Measurements from ENCODE around the gene FNDC3A.
"Not testable (repeated sequence)": the region's sequence is repeated elsewhere in the genome, so short reads cannot be mapped to it uniquely, and the experiment has no call there.

The FNDC3A gene

DNA sequence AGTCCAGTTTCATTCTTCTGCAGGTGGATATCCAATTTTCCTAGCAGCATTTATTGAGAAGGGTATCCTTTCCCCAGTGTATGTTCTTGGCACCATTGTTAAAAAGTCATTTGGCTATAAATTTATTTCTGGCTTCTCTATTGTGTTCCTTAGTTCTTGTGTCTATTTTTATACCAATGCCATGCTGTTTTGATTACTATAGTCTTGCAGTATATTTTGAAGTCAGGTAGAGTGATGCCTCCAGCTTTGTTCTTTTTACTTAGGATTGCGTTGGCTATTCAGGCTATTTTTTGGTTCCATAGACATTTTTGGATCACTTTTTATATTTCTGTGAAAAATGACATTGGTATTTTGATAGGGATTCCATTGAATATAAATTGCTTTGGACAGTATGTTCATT is 172.7 kb downstream of the FNDC3A start:
- DNase-seq = no peak

GRCh38 chr13:49157955-49158584 is 182.4 kb downstream of the FNDC3A start:
- not testable (repeated sequence) for DNase-seq

GRCh38 chr13:49163162-49163561 is 187.4 kb downstream of the FNDC3A start:
- not testable (repeated sequence) for DNase-seq

DNA sequence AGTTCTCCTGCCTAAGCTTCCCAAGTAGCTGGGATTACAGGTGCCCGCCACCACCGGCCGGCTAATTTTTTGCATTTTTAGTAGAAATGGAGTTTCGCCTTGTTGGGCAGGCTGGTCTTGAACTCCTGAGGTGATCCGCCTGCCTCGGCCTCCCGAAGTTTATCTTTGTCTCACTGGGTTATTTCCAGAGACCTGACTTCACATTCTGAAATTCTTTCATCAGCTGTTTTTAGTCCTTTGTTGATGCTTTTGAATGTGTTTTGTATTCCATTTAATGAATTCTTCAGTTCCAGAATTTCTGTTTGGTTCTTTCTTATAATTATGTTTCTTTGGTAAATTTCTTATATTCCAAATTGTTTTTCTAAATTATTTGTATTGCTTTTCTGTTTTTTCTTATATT is 189.0 kb downstream of the FNDC3A start:
- no peak for DNase-seq

DNA sequence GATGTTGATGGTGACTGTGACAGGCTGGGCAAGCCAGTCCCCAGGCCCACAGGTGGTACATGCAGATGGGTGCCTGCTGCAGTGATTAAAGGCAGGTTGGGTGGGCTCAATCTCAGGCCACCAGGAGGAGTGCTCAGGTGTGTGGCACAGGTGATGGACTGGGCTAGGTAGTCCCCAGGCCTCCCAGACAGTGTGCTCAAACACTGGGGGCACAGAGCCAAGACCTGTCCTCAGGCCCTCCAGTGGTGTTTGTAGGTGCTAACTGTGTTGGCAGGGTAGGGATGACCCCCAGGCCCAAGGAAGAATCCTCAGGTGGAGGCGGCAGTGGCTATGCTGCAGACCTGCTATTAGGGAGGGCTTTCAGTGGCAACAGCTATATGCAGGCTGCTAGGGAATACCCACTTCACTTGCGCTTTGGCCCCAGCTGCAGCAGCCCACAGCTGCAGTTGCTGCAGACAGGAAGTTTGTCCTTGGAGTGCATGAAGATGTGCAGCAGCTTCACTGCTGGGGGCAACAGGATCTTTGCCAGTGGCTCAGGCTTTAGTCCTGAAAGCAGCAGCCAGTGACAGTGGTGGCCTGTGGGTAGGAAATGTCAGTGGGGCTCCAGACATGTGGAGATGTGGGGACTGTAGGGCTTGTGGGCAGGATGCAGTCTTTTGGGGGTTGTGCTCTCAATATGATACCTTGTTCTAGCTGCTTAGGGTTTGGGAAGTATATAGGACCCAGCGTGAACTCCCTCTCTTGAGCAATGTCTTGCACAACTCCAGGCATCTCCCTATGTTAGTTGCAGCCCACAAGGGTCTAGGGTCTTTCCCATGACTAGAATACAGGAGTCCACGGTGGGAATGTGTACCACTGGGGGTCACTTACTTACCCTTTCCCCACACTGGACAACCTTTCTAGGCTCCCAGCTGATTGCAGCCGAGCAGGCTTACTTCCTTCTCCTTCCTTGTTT is 190.4 kb downstream of the FNDC3A start:
- DNase-seq = no peak

GRCh38 chr13:49171359-49171758 is 195.6 kb downstream of the FNDC3A start:
- no peak for DNase-seq

DNA sequence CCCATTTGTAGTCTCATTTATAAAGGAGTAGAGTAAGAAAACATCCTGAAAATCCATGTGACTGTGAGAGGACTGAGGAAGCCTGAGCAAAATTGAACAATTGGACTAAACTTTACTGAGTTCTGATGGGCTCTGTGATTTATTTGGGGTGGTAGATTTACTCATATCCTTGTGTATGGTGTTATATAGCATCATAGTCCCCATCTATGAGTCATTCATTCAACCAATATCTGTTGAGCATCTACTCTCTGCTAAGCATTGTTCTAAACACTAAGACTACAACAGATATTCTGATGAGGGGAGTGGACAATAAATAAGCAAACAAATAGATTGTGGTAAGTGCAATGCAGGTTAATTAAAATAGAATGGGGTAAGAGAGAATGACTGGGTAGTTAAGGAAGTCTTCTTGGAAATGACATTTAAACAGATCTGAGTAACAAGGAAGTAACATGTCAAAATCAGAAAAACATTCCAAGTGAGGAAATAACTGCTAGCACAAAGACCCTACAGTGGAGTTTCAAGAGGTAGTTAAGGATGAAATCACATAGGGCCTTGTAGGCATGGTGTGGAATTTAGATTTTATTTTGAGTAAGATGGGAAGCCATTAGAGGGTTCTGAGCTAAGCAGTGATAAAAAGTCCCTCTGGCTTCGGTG is 208.1 kb downstream of the FNDC3A start:
- DNase-seq = peak; percentile 56

GRCh38 chr13:49184621-49185020 is 208.9 kb downstream of the FNDC3A start:
- DNase-seq = no peak

DNA sequence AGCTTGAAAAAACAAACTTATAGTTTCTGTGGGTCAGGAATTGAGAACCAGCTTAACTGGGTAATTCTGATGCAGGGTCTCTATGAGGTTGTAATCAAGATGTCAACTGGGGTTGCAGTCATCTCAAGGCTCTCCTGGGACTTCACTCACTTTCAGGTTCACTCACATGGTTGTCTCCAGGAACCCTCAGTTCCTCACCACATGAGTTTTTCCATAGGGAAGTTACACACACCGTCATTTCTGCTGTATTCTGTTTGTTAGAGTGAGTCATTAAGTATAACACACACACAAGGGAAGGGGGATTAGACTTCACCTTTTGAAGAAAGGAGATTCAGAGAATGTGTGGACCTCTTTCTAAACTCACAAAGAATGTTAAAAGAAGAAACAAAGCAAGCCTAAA is 209.6 kb downstream of the FNDC3A start:
- peak; percentile 61 for DNase-seq

DNA sequence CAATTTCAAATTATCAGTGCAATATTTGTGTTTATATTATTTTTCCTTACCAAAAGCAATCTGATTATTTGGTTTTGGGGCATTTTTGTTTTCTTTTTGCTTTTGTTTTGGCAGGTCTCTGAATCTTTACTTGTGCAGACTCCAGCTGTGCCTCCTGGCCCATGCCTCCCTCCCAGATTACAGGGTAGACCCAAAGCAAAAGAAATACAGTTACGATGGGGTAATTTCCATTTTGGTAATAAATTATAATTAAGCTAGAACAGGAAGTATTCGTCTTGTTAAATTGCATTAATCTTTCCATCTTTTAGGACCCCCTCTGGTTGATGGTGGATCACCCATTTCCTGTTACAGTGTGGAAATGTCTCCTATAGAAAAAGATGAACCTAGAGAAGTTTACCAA is 215.2 kb downstream of the FNDC3A start:
- DNase-seq = no peak

GRCh38 chr13:49206641-49207040 is 230.9 kb downstream of the FNDC3A start:
- no peak for DNase-seq

DNA sequence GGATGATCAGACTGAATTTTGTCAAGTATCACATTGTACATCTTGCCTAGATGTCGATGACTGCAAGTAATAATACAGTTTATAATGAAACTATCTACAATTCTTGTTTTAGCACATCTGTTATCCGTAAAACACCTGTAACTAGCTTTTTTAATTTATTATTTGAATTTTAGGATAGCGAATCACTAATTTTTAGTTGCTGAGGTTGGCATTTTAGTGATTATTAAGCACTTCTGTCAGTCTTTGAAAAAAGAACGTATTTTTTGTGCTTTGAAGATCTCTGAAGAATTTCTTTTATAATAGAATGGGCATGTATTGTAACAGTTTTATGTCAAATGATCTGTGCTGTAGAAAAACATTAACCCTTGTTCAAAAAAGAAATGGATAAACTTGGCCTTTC is 232.9 kb downstream of the FNDC3A start:
- no peak for DNase-seq

GRCh38 chr13:49210114-49210513 is 234.4 kb downstream of the FNDC3A start:
- no peak for DNase-seq

GRCh38 chr13:49210669-49211068 is 235.0 kb downstream of the FNDC3A start:
- no peak for DNase-seq

GRCh38 chr13:49213539-49213938 is 237.8 kb downstream of the FNDC3A start:
- no peak for DNase-seq

DNA sequence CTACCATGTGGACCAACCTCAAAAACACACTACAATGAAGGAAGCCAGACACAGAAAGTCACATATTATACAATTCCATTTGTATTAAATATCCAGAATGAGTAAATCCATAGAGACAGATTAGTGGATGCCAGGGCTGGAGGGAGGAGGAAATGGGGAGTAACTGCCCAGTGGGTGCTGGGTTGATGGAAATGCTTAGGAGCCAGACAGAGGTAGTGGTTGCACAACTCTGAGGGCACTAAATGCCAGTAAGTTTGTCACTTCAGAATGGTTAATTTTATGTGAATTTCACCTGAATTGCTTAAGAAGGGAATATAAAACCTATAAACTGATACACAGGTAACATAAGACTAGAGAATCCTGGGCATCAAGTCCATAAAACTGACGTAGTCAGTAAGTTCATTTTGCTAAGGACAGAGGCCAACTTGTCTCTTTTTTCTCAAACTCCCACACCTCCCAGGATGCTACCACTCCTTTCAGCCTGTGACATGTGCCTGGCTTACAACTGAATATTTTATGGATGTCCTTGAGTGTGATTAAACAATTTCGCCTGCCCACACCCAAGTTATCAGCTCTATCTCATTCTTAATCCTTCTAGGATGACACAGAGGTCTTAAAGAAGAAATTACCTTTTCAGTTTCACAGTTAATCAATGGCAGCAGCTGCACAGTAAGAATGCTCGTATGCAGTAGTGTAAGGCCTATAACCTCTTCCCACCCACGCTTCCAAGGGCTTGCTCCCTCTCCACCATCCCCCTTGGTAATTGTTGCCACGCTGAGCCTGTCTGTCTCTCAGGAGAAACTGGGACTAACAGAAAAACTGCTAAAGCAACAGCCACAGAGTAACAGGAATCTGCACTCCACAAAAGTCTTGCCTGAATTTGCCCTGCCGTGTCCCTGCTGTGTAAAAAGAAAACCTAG is 238.5 kb downstream of the FNDC3A start:
- DNase-seq = no peak

DNA sequence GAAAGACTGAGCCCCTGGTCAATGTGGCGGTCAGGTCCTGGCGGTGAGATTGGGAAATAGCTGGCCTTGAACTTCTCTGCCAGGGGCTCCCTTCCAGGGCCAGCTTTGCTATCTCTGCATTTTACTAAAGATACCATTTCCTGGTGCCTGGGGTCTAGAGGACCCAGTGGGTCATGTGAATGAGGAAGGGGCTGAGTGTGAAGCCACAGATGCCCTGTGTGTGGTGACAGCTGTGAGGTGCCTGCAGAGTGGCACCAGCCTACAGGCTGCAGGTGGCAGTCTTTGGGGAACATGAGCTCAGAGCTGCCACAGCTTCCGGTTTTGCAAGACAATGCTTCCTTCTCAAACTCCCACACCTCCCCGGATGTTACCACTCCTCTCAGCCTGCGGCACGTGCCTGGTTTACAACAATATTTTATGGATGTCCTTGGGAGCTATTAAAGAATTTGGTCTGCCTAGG is 239.2 kb downstream of the FNDC3A start:
- DNase-seq = peak; percentile 77

DNA sequence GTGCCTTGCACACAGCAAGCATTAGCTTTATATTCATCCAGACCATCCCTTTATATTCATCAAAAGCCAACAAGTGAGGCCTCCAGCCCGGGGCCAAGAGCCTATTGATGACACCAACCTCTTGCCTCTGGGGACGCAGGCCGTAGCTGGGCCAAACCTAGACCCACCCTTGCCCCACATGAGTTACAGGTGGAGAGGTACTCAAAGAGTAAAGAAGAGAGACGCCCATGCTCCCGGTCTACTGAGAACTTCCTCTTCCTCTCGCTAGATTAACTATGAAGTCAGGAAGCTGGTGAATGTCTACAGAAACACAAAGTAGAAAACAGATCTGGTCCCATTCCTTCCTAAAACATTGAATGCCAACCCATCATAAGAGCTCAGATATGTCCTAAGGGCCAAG is 240.6 kb downstream of the FNDC3A start:
- DNase-seq = no peak

DNA sequence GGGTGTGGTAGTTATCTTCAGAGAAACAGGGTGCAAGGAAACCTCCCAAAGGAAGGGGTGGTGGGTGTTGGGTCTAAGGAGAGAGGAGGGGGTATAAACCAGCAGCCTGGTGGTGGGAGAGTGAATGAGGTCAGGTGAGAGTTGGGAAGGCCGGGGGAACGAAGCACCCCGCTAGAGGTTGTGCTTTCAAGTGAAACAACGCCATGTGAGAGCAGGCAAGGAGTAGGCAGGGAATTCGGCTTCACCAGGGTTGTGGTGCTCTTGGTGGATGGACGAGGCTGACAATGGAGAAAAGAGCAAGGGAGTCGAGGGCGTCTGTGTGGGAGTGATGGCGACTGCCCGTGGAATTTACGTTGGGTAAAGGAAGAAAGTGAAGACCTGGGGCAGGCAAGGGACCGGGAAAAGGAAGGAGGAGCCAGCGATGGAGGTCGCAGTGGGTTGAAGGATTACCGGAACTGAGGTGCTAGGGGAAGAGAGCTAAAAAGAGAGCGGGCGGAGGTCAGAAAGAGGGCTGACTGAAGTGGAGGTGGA is 242.3 kb downstream of the FNDC3A start:
- no peak for DNase-seq

DNA sequence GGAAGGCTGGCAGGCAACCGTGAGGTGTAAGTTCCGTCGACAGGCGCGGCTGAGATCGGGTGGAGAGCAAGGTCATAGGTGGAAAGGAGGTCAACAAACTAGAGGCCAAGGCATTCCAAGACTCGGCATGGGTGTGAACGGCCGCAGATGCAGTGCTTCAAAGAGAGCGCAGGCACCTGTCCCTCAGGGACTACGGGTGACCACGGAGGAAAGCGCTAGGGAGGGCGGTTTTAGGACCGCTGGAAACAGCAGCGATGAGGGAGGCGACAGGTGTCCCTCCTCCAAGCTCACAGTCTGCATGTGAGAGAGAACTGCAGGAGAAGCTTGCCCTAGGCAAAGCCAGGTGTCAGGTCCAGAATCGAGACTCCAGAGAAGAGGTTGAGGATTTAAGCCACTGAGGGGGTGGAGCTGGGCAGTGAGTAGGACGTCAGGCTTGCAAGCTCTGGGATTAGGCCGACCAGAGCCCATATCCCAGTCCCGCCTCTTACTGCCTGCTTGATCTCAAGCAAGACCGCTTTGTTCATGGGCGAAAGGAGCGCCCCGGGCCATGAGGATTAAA is 242.9 kb downstream of the FNDC3A start:
- no peak for DNase-seq

DNA sequence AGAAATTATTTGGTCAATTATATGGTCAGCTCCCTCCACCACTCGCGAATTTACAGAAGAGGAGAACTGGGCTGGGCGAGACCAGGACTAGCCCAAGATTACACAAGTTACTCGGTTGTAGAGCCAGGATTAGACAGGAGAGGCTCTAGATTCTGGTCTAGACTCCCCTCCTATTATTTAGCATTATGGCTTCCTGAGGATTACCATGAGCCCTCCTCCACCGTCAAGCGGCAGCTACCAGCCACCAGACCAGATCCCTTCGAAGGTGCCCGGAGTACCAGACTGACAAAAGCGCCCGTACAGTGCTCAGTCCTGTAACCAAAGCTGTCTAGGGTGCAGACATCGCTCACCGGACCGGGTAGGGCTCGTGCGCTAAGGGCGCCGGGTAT is 243.9 kb downstream of the FNDC3A start:
- DNase-seq = no peak

Data from inflammatory macrophage treated with lipopolysaccharide for 4 hours (primary cell).